Liver (tissue), 9 donors: ENCODE measurements around the gene FLRT2. TPM values are rescaled to one million over a fixed set of nuclear protein-coding genes. Genes with fewer than 3 reads are reported as not detected.

Source experiments
- DNase-seq: peaks from one replicate; pipeline ENCODE4 v3.0.0-alpha.2; 2017; ENCODE audit warnings: low spot score
- H3K27ac ChIP-seq, 2 donors: one replicate each; pipeline ENCODE4 v1.7.0; 2013; ENCODE audit warnings: inconsistent platforms in 2 of 2, low read length in 2 of 2, control low read depth in 1 of 2, low read depth in 1 of 2, mild to moderate bottlenecking in 1 of 2
- H3K27me3 ChIP-seq, 4 donors: one replicate each; pipeline versions ENCODE4 v1.6.1 to v1.7.0; 2013; ENCODE audit warnings: low read length in 3 of 4, inconsistent platforms in 1 of 4, mild to moderate bottlenecking in 1 of 4, moderate library complexity in 1 of 4; ENCODE audit not compliant: control insufficient read depth in 4 of 4, insufficient read depth in 4 of 4
- H3K36me3 ChIP-seq, 4 donors: one replicate each; pipeline versions ENCODE4 v1.6.1 to v1.7.0; 2013; ENCODE audit warnings: low read length in 3 of 4, mild to moderate bottlenecking in 3 of 4, low read depth in 1 of 4, moderate library complexity in 1 of 4; ENCODE audit not compliant: control insufficient read depth in 4 of 4, insufficient read depth in 3 of 4
- H3K4me1 ChIP-seq, 4 donors: one replicate each; pipeline versions ENCODE4 v1.6.1 to v1.7.0; 2013; ENCODE audit warnings: low read length in 3 of 4, mild to moderate bottlenecking in 3 of 4, moderate library complexity in 1 of 4; ENCODE audit not compliant: control insufficient read depth in 4 of 4, insufficient read depth in 4 of 4
- H3K4me3 ChIP-seq, 3 donors: one replicate each; pipeline versions ENCODE4 v1.6.1 to v1.7.0; 2013; ENCODE audit warnings: low read length in 3 of 3, control low read depth in 1 of 3, low read depth in 1 of 3, mild to moderate bottlenecking in 1 of 3
- H3K9ac ChIP-seq, 2 donors: one replicate each; pipeline ENCODE4 v1.7.0; 2013; ENCODE audit warnings: low read length in 2 of 2, mild to moderate bottlenecking in 2 of 2, moderate library complexity in 2 of 2, control low read depth in 1 of 2, low read depth in 1 of 2
- H3K9me3 ChIP-seq, 4 donors: one replicate each; pipeline versions ENCODE4 v1.6.1 to v1.7.0; 2013; ENCODE audit warnings: low read length in 3 of 4; ENCODE audit not compliant: control insufficient read depth in 4 of 4
- EGR1 ChIP-seq, 2 donors: IDR thresholded peaks; 2 replicates each; pipeline ENCODE4 v1.6.1; 2016 to 2018; ENCODE audit warnings: antibody characterized with exemption in 2 of 2, low read depth in 2 of 2
- FOXA1 ChIP-seq: IDR thresholded peaks from 2 replicates; pipeline ENCODE4 v1.6.1; 2016; ENCODE audit warnings: antibody characterized with exemption
- FOXA2 ChIP-seq: IDR thresholded peaks from 2 replicates; pipeline ENCODE4 v1.6.1; 2016; ENCODE audit warnings: antibody characterized with exemption
- GABPA ChIP-seq, 2 donors: IDR thresholded peaks in 1 of 2; conservative IDR thresholded peaks in 1 of 2; 2 replicates each; pipeline ENCODE4 v1.6.1; 2016; ENCODE audit warnings: antibody characterized with exemption in 2 of 2, mild to moderate bottlenecking in 1 of 2, moderate library complexity in 1 of 2
- HNF4A ChIP-seq, 2 donors: conservative IDR thresholded peaks; 2 replicates each; pipeline ENCODE4 v1.6.1; 2016; ENCODE audit warnings: antibody characterized with exemption in 2 of 2, mild to moderate bottlenecking in 2 of 2
- HNF4G ChIP-seq: IDR thresholded peaks from 2 replicates; pipeline ENCODE4 v1.6.1; 2016; ENCODE audit warnings: antibody characterized with exemption
- JUND ChIP-seq, 2 donors: IDR thresholded peaks; 2 replicates each; pipeline ENCODE4 v1.6.1; 2016; ENCODE audit warnings: antibody characterized with exemption in 2 of 2
- NR2F2 ChIP-seq: IDR thresholded peaks from 2 replicates; pipeline ENCODE4 v1.6.1; 2016; ENCODE audit warnings: antibody characterized with exemption
- RAD21 ChIP-seq, 2 donors: IDR thresholded peaks; 2 replicates each; pipeline ENCODE4 v1.6.1; 2016; ENCODE audit warnings: antibody characterized with exemption in 2 of 2, mild to moderate bottlenecking in 2 of 2
- RXRA ChIP-seq, 2 donors: IDR thresholded peaks; 2 replicates each; pipeline ENCODE4 v1.6.1; 2017 to 2018; ENCODE audit warnings: antibody characterized with exemption in 2 of 2, mild to moderate bottlenecking in 1 of 2
- SP1 ChIP-seq: IDR thresholded peaks from 2 replicates; pipeline ENCODE4 v1.6.1; 2018; ENCODE audit warnings: antibody characterized with exemption, mild to moderate bottlenecking
- TAF1 ChIP-seq: conservative IDR thresholded peaks from 2 replicates; pipeline ENCODE4 v1.6.1; 2016; ENCODE audit warnings: antibody characterized with exemption, mild to moderate bottlenecking
- YY1 ChIP-seq: IDR thresholded peaks from 2 replicates; pipeline ENCODE4 v1.6.1; 2016; ENCODE audit warnings: antibody characterized with exemption, mild to moderate bottlenecking
- WGBS: extraction: QIAGEN DNeasy Blood & Tissue Kit; methylation state at CpG from one replicate; pipeline ENCODE4 v1.1.7; 2013; 5-methylcytosine and 5-hydroxymethylcytosine counted together
- polyA plus RNA-seq, 2 donors: library from polyadenylated mRNA; stranded (reverse) in 1 of 2; unstranded in 1 of 2; fragments of 200-250 nt in 1 of 2; fragments of >200 nt in 1 of 2; fragmentation: Nextera tagmentation in 1 of 2; extraction: Ambion mirVana in 1 of 2; gene quantifications; one replicate each; pipeline versions ENCODE4 v1.2.1 to v1.2.3, GENCODE V29; 2013 to 2015
- total RNA-seq, 2 donors: library from RNA; depleted of rRNA; stranded (reverse); fragments of >200 nt; gene quantifications; one replicate each; pipeline ENCODE4 v1.2.3, GENCODE V29; 2014
- TF ChIP-seq, protein P1 (sequence below): IDR thresholded peaks from 2 replicates; pipeline ENCODE4 v1.6.1; 2016; ENCODE audit warnings: antibody characterized with exemption
- TF ChIP-seq, protein P2 (sequence below): fragments of 150-350 bp; IDR thresholded peaks from 2 replicates; pipeline ENCODE4 v1.5.1; 2017; ENCODE audit warnings: improper control_type of control experiment, low read depth, low read length; ENCODE audit not compliant: missing input control
- TF ChIP-seq, protein P3 (sequence below): IDR thresholded peaks from 2 replicates; pipeline ENCODE4 v1.6.1; 2016; ENCODE audit warnings: antibody characterized with exemption
- TF ChIP-seq, protein P4 (sequence below): IDR thresholded peaks from 2 replicates; pipeline ENCODE4 v1.6.1; 2016; ENCODE audit warnings: antibody characterized with exemption
- TF ChIP-seq, protein P5 (sequence below): IDR thresholded peaks from 2 replicates; pipeline ENCODE4 v1.6.1; 2016; ENCODE audit warnings: antibody characterized with exemption, mild to moderate bottlenecking
- donor health status: healthy.
- donor health status: healthy.
- donor health status: healthy.
- donor health status: healthy.
- donor health status: healthy.

FLRT2 gene
- total and polyA plus RNA-seq, 4 donors, result 0.90 to 8.2 (median 1.8) TPM

DNA sequence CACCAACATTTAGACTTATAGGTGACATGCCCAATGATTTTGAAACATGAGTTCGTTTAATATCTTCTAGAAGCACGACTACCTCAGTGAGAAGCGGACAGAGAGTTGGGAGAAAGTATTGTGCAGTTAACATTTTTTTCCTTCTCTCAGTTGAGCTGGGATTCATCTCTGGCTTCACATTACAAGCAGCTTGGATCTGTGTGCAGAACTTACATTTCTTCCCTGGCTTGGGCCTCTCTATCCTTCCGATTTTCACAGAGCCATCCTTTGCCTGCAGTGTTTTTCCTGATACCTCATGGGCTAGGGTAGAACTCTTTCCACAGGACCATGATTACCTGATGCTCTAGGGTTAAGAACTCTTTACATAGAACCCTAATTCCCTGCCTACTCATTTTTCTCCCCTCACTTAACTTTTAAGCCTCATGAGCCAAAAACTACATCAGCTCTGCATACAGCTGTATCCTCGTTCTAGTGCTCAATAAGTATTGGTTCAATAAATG is 86.5 kb downstream of the FLRT2 start:
- 88% methylated on average over 5 of the region's 5 CpGs for WGBS
- no peak overlapping the region for H3K27ac ChIP-seq
- no peak overlapping the region for H3K9ac ChIP-seq
- no peaks in the 10 kb centered on the region for H3K36me3 ChIP-seq
- no peaks in the 10 kb centered on the region for H3K9me3 ChIP-seq
- H3K27me3 ChIP-seq, result no peaks in the 10 kb centered on the region
- TF ChIP-seq RAD21 (IDR thresholded peaks at IDR 0.05) (no peak), HNF4G (no peak), HNF4A (conservative IDR thresholded peaks at IDR 0.05) (no peak), YY1 (no peak), NR2F2 (no peak), SP1 (no peak), TAF1 (no peak), RXRA (IDR thresholded peaks at IDR 0.05) (no peak), JUND (IDR thresholded peaks at IDR 0.05) (no peak), GABPA (IDR thresholded peaks at IDR 0.05 in 1 of 2, conservative IDR thresholded peaks at IDR 0.05 in 1 of 2) (no peak), FOXA1 (no peak), FOXA2 (no peak), EGR1 (IDR thresholded peaks at IDR 0.05; ENCODE audit: low read depth in 2 of 2) (no peak)
- TF ChIP-seq, protein P1, sequence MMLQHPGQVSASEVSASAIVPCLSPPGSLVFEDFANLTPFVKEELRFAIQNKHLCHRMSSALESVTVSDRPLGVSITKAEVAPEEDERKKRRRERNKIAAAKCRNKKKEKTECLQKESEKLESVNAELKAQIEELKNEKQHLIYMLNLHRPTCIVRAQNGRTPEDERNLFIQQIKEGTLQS, result no peak
- TF ChIP-seq, protein P2, sequence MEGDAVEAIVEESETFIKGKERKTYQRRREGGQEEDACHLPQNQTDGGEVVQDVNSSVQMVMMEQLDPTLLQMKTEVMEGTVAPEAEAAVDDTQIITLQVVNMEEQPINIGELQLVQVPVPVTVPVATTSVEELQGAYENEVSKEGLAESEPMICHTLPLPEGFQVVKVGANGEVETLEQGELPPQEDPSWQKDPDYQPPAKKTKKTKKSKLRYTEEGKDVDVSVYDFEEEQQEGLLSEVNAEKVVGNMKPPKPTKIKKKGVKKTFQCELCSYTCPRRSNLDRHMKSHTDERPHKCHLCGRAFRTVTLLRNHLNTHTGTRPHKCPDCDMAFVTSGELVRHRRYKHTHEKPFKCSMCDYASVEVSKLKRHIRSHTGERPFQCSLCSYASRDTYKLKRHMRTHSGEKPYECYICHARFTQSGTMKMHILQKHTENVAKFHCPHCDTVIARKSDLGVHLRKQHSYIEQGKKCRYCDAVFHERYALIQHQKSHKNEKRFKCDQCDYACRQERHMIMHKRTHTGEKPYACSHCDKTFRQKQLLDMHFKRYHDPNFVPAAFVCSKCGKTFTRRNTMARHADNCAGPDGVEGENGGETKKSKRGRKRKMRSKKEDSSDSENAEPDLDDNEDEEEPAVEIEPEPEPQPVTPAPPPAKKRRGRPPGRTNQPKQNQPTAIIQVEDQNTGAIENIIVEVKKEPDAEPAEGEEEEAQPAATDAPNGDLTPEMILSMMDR, result no peak
- TF ChIP-seq, protein P3, sequence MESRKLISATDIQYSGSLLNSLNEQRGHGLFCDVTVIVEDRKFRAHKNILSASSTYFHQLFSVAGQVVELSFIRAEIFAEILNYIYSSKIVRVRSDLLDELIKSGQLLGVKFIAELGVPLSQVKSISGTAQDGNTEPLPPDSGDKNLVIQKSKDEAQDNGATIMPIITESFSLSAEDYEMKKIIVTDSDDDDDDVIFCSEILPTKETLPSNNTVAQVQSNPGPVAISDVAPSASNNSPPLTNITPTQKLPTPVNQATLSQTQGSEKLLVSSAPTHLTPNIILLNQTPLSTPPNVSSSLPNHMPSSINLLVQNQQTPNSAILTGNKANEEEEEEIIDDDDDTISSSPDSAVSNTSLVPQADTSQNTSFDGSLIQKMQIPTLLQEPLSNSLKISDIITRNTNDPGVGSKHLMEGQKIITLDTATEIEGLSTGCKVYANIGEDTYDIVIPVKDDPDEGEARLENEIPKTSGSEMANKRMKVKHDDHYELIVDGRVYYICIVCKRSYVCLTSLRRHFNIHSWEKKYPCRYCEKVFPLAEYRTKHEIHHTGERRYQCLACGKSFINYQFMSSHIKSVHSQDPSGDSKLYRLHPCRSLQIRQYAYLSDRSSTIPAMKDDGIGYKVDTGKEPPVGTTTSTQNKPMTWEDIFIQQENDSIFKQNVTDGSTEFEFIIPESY, result no peak
- TF ChIP-seq, protein P4, sequence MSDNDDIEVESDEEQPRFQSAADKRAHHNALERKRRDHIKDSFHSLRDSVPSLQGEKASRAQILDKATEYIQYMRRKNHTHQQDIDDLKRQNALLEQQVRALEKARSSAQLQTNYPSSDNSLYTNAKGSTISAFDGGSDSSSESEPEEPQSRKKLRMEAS, result no peak
- no peak overlapping the region for H3K4me3 ChIP-seq
- no peaks in the 10 kb centered on the region for H3K4me1 ChIP-seq
- no peak for DNase-seq

DNA sequence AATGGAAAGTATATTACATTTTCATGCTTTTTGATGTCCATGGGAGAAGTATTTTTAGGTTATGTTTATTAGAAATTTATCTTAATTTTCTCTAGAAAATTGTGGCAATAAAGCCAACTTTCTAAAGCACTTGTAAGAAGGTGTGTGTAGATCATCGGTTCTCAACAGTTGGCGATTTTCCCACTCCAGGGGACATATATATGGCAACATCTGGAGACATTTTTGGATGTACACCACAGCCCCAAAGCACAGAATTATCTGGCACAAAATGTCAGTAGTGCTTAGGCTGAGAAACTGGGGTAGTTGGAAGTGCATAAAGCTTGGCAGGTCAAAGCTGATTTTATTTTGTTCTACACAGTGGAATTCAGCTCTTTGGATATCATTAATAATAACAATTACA is 86.9 kb downstream of the FLRT2 start:
- Histone ChIP-seq H3K27me3 (no peaks in the 10 kb centered on the region), H3K9ac (no peak overlapping the region), H3K36me3 (no peaks in the 10 kb centered on the region), H3K4me3 (no peak overlapping the region), H3K9me3 (no peaks in the 10 kb centered on the region), H3K27ac (no peak overlapping the region), H3K4me1 (no peaks in the 10 kb centered on the region)
- no peak for DNase-seq
- 94% methylated on average over 2 of the region's 2 CpGs for WGBS
- TF ChIP-seq RAD21 (IDR thresholded peaks at IDR 0.05), result no peak
- TF ChIP-seq RXRA (IDR thresholded peaks at IDR 0.05), result no peak
- TF ChIP-seq, protein P5, sequence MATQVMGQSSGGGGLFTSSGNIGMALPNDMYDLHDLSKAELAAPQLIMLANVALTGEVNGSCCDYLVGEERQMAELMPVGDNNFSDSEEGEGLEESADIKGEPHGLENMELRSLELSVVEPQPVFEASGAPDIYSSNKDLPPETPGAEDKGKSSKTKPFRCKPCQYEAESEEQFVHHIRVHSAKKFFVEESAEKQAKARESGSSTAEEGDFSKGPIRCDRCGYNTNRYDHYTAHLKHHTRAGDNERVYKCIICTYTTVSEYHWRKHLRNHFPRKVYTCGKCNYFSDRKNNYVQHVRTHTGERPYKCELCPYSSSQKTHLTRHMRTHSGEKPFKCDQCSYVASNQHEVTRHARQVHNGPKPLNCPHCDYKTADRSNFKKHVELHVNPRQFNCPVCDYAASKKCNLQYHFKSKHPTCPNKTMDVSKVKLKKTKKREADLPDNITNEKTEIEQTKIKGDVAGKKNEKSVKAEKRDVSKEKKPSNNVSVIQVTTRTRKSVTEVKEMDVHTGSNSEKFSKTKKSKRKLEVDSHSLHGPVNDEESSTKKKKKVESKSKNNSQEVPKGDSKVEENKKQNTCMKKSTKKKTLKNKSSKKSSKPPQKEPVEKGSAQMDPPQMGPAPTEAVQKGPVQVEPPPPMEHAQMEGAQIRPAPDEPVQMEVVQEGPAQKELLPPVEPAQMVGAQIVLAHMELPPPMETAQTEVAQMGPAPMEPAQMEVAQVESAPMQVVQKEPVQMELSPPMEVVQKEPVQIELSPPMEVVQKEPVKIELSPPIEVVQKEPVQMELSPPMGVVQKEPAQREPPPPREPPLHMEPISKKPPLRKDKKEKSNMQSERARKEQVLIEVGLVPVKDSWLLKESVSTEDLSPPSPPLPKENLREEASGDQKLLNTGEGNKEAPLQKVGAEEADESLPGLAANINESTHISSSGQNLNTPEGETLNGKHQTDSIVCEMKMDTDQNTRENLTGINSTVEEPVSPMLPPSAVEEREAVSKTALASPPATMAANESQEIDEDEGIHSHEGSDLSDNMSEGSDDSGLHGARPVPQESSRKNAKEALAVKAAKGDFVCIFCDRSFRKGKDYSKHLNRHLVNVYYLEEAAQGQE, result no peak
- no peak for TF ChIP-seq JUND (IDR thresholded peaks at IDR 0.05)
- TF ChIP-seq, protein P1, result no peak
- no peak for TF ChIP-seq FOXA1
- TF ChIP-seq, protein P4, result no peak
- TF ChIP-seq NR2F2, result no peak
- no peak for TF ChIP-seq HNF4G
- TF ChIP-seq EGR1 (IDR thresholded peaks at IDR 0.05; ENCODE audit: low read depth in 2 of 2), result no peak
- TF ChIP-seq GABPA (IDR thresholded peaks at IDR 0.05 in 1 of 2, conservative IDR thresholded peaks at IDR 0.05 in 1 of 2), result no peak
